GM19372 (cell line): ENCODE results near the gene SND1.

Source experiments
- ATAC-seq: cut with Tn5 transposase; IDR thresholded peaks from one replicate; pipeline ENCODE4 v1.9.1; 2021; ENCODE audit warnings: mild to moderate bottlenecking, low read depth, moderate library complexity; ENCODE audit not compliant: unreplicated experiment

SND1 gene

GRCh38 chr7:127651556-127652332 is at the start of gene SND1:
Gene SND1 (plus strand): TSS chr7:127652194. CDS start chr7:127652374, 180 bp downstream.
- peak; percentile 89 for ATAC-seq

DNA sequence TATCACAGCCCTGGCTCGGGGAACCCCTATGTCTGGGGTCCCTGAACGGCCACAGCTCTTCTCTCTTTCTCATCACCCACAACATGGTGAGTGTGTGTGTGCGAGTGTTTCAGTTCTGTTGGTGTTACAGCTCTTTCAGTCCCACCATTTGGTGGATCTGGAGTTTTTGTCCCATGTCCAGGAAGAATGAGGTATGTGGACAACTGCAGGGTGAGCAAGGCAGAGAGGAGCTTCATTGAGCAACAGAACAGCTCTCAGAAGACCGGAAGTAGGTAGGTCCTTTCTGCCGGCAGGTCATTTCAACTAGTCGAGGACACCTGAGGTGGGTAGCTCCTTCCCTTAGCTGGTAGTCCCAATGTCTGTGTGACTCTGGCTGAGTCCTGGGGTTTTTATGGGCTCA is 43.5 kb upstream of the SND1 start:
- no peak for ATAC-seq

DNA sequence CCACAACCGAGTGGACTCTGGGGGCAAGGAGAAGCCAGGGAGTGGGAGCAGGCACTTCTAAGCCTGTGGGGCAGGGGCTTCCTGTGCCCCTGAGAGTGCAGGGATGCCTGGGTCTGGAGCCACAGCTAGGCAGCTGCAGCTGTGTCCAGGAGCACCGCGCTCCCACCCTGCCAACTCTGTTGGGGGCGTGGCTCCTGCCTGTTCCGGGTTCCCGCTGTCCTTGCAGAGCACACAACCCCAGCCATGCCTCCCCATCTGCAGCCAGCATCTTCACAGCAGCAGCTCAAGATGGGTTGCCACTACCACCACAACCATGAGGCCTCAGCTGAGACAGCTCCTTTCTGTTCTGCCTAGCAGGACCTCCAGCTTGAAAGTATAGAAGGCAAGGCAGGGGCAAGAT is 42.7 kb upstream of the SND1 start:
- ATAC-seq = no peak

GRCh38 chr7:127612263-127612662 is 39.7 kb upstream of the SND1 start:
- ATAC-seq = no peak

DNA sequence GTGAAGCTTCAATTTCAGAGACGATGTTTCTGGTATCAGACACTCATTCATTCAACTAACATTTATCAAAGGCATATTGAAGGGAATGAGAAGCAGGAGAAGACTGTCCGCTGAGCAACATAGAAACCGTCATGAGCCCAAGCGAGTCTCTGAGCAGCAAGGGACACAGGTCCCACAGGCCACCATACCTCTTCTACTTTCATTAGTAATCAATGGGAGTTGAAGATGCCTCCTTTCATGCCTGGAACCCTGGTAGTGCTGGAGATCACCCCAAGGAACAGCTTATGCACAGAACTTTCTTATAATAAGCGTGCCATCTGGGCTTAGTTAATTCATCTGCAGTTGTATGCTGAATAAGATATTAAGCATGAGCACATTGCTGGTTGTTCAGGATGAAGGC is 35.3 kb upstream of the SND1 start:
- no peak for ATAC-seq

GRCh38 chr7:127618042-127618441 is 34.0 kb upstream of the SND1 start, which contains the start of gene PAX4:
Gene PAX4 (minus strand): TSS chr7:127618142. CDS start chr7:127615928, 2,214 bp downstream.
- ATAC-seq = no peak

DNA sequence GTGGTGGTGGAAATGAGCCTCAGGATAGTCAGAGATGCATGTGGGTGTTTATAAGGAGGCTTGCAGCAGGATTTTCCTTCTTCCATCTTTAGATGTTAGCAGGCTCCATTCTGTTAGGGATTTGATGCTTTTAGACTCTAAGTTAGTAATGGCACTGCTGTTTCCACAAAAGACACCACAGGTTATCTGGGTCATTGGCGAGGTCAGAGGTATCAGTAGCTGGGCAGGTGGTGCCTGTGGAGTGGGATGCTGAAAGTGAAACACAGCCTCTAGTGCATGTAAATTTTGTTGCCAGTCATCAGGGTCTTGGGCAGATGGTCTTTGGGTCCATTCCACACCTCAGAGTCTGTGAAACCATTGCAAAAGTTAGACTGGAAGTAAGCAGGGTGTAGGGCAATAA is 33.2 kb upstream of the SND1 start:
- ATAC-seq = no peak

- ATAC-seq = peak; percentile 43
These were observed 32.2 kb upstream of the SND1 start for GRCh38 chr7:127619681-127620405.

DNA sequence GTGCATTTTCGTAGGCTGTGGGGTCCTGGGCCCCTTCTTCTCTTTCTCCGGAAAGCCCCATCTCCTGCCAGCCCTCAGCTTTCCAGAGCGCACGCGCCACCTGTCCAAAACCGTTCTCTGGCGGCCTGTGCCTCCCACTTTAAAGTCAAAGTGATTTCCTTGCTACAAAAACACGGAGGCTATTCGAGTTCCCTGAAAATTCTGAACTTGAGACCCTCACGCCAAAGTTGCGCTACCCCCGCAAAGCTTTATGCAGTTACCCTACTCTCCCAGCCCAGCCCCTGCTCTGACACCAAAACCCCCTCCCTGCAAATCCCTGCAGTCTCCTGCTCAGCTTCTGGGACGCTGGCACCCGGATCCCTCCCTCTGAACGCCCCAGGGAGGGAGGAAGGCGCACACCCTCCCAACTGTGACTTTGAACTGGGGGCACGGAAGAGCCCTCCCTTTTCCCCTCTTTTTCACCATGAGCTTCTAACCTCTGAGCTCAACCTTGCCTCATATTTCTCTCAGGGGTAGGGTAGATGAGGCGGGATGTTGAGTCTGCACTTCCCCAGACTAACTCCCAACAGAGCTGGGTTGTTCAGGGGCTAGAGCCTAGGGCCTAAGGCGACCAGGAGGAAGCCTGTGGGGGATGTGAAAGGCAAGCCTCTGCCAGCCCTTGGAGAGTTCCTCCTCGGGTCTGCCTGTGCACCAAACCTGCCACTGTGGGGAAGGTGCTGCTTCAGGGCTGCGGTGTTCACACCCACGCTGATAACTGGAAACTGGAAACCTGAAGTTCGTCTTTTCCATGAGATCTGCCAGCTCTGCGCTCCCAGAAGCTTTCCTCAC is 31.4 kb upstream of the SND1 start:
- peak; percentile 32 for ATAC-seq

DNA sequence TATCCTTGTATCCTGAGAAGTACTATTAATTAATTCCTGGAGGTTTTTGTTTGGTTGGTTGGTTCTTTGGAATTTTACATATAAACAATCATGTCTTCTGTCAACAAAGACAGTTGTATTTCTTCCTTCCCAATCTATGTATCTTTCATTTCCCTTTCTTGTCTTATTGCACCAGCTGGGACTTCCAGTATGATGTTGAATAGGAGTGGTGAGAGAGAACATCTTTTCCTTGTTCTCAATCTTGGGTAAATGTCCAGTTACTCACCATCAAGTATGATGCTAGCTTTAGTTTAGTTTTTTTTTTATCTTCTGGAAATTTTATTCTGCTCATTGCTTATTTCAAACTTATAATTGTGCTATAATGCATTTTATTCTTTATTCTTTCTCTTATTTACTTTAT is 26.7 kb upstream of the SND1 start:
- no peak for ATAC-seq

DNA sequence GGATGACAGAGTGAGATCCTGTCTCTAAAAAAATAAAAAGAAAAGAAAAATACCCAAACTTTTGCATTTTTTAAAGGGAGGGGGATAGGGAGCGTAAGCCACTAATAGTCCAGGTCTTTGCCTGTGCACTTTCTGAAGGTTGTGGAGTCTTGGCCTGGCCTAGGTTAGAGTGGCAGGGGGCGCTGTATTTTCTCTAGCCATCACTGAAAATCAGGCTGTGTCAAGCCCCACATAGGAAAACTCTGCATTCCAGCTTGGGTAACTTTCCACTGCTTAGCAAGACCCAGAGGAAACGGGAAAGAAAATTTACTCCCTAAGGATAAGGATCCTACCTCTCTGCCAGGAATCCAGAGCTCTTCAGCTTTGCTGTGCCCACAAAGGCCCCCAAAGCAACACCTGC is 23.5 kb upstream of the SND1 start:
- no peak for ATAC-seq

DNA sequence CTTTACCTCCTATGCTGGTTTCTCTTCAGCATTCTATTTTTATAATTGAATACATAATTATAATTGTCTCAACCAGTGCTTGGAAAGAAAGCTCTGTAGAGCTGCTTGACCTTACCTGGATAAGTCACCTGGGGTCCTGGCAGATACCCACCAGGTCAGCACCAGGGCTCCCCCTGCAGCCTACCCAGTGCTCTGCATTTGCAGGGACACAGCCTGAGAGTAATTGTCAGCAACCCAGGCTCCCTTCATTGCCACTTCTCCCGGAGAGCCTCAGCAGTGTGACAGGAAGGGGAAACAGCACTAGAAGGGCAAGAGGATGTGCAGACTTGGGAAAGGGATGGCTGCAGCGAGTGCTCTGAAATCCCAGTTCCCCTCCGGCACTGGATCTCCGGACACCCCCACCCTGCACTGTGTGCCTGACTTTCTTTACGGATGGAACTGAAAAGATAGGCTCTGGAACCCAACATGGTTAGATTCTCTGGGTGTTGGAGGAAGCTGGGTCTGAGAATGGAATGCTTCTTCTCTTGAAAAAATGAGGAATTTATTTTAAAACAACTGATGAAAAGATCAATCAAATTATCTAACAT is 22.6 kb upstream of the SND1 start:
- no peak for ATAC-seq

DNA sequence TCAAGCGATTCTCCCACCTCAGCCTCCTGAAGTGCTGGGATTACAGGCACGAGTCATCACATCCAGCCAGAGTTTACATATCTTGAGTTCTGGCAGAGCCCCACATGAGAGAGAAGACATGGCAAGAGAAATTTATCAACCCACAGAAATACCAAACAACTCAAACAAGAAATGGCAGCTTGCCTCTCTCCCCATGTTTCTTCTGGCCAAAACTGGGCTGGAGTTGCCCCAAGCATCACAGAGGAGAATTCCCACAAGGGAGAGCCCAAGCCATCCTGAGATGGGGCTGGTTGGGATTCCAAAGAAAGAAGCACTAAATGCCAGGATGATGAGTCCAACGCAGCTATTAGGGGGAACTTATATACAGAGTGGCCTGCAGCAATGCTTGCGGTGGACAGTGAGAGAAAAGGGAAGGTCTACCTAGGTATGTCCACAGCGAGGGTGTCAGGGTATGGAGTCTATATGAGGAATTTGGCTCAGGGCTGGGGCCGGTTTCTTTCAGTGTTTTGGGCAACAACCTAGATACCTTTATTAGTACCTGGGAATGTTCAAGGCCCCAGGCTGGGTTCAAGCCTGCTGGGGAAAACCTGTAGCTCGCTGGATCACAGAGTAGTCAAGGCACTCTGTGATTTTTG is 19.6 kb upstream of the SND1 start:
- ATAC-seq = no peak

- ATAC-seq = no peak
These were observed 16.2 kb upstream of the SND1 start for GRCh38 chr7:127635659-127636285.

DNA sequence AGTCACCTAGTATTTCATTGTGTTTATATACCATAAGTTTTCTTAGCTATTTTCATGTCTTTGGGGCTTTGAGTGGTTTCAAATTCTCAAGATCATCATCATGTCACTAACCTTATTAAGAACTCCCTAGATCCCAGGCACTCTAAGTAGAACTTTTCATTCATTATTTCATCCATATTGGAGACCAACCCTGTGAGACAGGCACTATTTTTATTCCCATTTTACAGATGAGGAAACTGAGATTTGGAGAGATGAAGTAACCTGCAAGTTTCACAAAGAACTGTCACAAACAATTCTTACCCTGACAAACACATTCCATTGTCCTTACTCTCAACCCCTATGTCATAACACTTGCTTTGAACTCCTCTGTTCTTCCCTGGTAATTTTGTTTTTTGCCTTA is 13.8 kb upstream of the SND1 start:
- ATAC-seq = no peak

DNA sequence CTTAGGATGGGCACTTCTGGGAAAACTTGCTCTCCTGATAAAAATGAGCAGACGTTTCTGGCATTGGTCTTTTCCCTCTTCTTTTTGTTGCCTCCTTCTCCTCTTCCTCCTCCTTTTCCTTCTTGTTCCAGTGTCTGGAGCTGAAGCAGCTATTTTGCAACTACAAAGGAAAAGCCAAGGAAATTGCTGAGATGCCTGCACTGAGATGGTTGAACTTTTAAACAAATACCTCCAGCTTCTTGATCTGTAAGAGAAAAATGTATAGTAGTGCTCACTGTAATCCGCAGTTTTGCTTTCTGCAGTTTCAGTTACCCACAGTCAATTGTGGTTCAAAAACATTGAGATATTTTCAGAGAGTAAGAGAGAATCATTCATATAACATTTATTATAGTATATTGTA is 7.5 kb upstream of the SND1 start:
- no peak for ATAC-seq

- ATAC-seq = no peak
These were observed 4.4 kb upstream of the SND1 start for GRCh38 chr7:127647636-127648035.

DNA sequence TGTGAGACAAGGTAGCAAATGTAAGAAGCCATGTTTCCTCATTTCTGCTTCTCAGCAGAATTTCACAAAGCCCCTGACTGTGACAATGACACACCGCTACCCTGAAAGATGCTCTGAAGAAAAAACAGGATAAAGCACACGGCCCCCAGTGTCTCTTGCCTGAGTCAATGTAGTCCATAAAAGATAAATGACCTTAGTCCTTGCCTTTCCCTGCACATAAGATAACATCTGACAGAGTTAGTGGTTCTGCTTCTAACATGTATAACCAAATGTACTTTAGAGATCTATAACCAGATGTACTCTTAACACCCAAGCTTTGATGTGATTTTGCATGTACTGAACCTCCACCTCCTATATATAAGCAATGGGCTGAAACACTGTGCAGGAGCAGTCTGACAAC is 3.0 kb upstream of the SND1 start:
- no peak for ATAC-seq

DNA sequence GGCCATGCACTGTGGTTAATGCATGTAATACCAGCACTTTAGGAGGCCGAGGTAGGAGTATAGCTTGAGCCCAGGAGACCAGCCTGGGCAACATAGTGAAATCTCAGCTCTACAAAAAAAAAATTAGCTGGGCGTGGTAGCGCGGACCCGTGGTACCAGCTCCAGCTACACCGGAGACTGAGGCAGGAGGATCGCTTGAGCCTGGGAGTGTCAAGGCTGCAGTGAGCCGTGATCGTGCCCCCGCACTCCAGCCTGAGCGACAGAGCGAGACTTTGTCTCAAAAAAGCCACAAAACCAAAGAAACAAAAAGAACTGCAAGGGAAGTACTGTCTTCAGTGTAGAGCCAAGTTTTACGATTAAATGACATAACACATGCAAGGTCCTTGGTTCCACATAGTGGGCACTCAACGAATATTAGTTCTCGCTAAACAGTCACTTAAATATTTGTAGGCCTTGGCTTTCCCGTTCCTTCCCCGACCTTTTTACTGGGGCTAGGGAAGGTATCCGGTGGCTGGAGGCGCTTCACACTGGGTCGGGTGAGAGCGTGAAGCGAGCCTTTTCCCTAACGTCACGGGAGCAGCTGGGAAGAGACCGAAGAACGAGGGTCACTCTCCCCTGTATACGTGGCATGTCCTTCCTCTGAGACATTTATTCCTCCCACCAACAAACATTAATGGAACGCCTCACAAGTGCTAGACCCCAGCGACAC is 993 bp upstream of the SND1 start:
- ATAC-seq = no peak
